Loucy (cell line): ENCODE measurements around the gene ZNF474.

Source experiments
- H2AFZ ChIP-seq: fragments of 200-600 bp; sonication (generic); 2 replicates; pipeline ENCODE4 v1.6.0; 2016; ENCODE audit warnings: antibody characterized with exemption, mild to moderate bottlenecking, low read length, moderate library complexity
- H3F3A ChIP-seq: fragments of 200-600 bp; 2 replicates; pipeline ENCODE4 v1.6.0; 2016; ENCODE audit warnings: antibody characterized with exemption, low read depth, mild to moderate bottlenecking
- H3K27me3 ChIP-seq: fragments of 200-600 bp; sonication (generic); 2 replicates; pipeline ENCODE4 v1.6.1; 2014; ENCODE audit warnings: low read length, mild to moderate bottlenecking; ENCODE audit not compliant: insufficient read depth, poor library complexity, severe bottlenecking
- H3K36me3 ChIP-seq: fragments of 200-600 bp; sonication (generic); 2 replicates; pipeline ENCODE4 v1.6.1; 2016; ENCODE audit warnings: low read length; ENCODE audit not compliant: insufficient read depth
- H3K4me1 ChIP-seq: fragments of 200-600 bp; sonication (generic); 2 replicates; pipeline ENCODE4 v1.5.1; 2014; ENCODE audit warnings: low read length, mild to moderate bottlenecking; ENCODE audit not compliant: insufficient read depth, poor library complexity, severe bottlenecking
- H3K4me2 ChIP-seq: fragments of 200-600 bp; sonication (generic); 2 replicates; pipeline ENCODE4 v1.6.0; 2014; ENCODE audit warnings: antibody characterized with exemption, low read length, low read depth, mild to moderate bottlenecking; ENCODE audit not compliant: poor library complexity, severe bottlenecking
- H3K4me3 ChIP-seq: fragments of 200-600 bp; sonication (generic); 2 replicates; pipeline ENCODE4 v1.5.1; 2014; ENCODE audit warnings: low read length, mild to moderate bottlenecking, mixed read lengths; ENCODE audit not compliant: poor library complexity, severe bottlenecking
- H3K79me2 ChIP-seq: fragments of 200-600 bp; sonication (generic); 2 replicates; pipeline ENCODE4 v1.6.1; 2014; ENCODE audit warnings: low read length; ENCODE audit not compliant: insufficient read depth
- H3K9ac ChIP-seq: fragments of 200-600 bp; sonication (generic); 2 replicates; pipeline ENCODE4 v1.6.0; 2014; ENCODE audit warnings: mild to moderate bottlenecking, low read depth, low read length, moderate library complexity; ENCODE audit not compliant: poor library complexity, severe bottlenecking
- H3K9me2 ChIP-seq: fragments of 200-600 bp; sonication (generic); replicated peaks from 2 replicates; pipeline ENCODE4 v1.6.1; 2016; ENCODE audit warnings: low read depth, low read length, mixed read lengths
- H3K9me3 ChIP-seq: fragments of 200-600 bp; sonication (generic); 2 replicates; pipeline ENCODE4 v1.6.1; 2014; ENCODE audit warnings: mild to moderate bottlenecking, antibody characterized with exemption, low read length, low read depth; ENCODE audit not compliant: insufficient read depth
- H4K20me1 ChIP-seq: fragments of 200-600 bp; sonication (generic); 2 replicates; pipeline ENCODE4 v1.6.0; 2014; ENCODE audit warnings: antibody characterized with exemption, low read length, mild to moderate bottlenecking; ENCODE audit not compliant: insufficient read depth, poor library complexity, severe bottlenecking
- EZH2phosphoT487 ChIP-seq: fragments of 200-600 bp; IDR thresholded peaks from 2 replicates; pipeline ENCODE4 v1.6.1; 2018; ENCODE audit warnings: antibody characterized with exemption, mild to moderate bottlenecking, moderate library complexity, borderline replicate concordance
- TF ChIP-seq, protein P1 (sequence below): fragments of 200-600 bp; sonication (generic); conservative IDR thresholded peaks from 2 replicates; pipeline ENCODE4 v1.5.1; 2014; ENCODE audit warnings: mild to moderate bottlenecking, antibody characterized with exemption, low read length

The ZNF474 gene

GRCh38 chr5:122180146-122180712, 50.9 kb downstream of the ZNF474 start:
- Histone ChIP-seq H3K36me3 (no peaks in the 10 kb centered on the region), H3K79me2 (no peaks in the 10 kb centered on the region), H3K9me2 (no peaks in the 10 kb centered on the region), H3F3A (no peaks in the 10 kb centered on the region), H3K9me3 (no peaks in the 10 kb centered on the region), H3K4me3 (no peak overlapping the region), H2AFZ (no peak overlapping the region), H3K4me1 (no peaks in the 10 kb centered on the region), H3K27me3 (no peaks in the 10 kb centered on the region), H4K20me1 (no peaks in the 10 kb centered on the region), H3K4me2 (no peak overlapping the region), H3K9ac (no peak overlapping the region)
- no peak for TF ChIP-seq EZH2phosphoT487
- TF ChIP-seq, protein P1, sequence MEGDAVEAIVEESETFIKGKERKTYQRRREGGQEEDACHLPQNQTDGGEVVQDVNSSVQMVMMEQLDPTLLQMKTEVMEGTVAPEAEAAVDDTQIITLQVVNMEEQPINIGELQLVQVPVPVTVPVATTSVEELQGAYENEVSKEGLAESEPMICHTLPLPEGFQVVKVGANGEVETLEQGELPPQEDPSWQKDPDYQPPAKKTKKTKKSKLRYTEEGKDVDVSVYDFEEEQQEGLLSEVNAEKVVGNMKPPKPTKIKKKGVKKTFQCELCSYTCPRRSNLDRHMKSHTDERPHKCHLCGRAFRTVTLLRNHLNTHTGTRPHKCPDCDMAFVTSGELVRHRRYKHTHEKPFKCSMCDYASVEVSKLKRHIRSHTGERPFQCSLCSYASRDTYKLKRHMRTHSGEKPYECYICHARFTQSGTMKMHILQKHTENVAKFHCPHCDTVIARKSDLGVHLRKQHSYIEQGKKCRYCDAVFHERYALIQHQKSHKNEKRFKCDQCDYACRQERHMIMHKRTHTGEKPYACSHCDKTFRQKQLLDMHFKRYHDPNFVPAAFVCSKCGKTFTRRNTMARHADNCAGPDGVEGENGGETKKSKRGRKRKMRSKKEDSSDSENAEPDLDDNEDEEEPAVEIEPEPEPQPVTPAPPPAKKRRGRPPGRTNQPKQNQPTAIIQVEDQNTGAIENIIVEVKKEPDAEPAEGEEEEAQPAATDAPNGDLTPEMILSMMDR: no peak

GRCh38 chr5:122180863-122181548, 51.7 kb downstream of the ZNF474 start:
- Histone ChIP-seq H3K4me2 (no peak overlapping the region), H3F3A (no peaks in the 10 kb centered on the region), H3K27me3 (no peaks in the 10 kb centered on the region), H2AFZ (no peak overlapping the region), H4K20me1 (no peaks in the 10 kb centered on the region), H3K36me3 (no peaks in the 10 kb centered on the region), H3K9me2 (no peaks in the 10 kb centered on the region), H3K4me3 (no peak overlapping the region), H3K4me1 (no peaks in the 10 kb centered on the region), H3K79me2 (no peaks in the 10 kb centered on the region), H3K9ac (no peak overlapping the region), H3K9me3 (no peaks in the 10 kb centered on the region)
- TF ChIP-seq EZH2phosphoT487: no peak
- TF ChIP-seq, protein P1: no peak

- no peaks in the 10 kb centered on the region for H3F3A ChIP-seq
- H3K9me2 ChIP-seq: no peaks in the 10 kb centered on the region
- no peaks in the 10 kb centered on the region for H4K20me1 ChIP-seq
- H3K4me2 ChIP-seq: no peak overlapping the region
- no peaks in the 10 kb centered on the region for H3K27me3 ChIP-seq
- no peaks in the 10 kb centered on the region for H3K9me3 ChIP-seq
- TF ChIP-seq, protein P1: no peak
- no peak for TF ChIP-seq EZH2phosphoT487
- no peak overlapping the region for H2AFZ ChIP-seq
- H3K36me3 ChIP-seq: no peaks in the 10 kb centered on the region
- H3K4me3 ChIP-seq: no peak overlapping the region
- no peaks in the 10 kb centered on the region for H3K79me2 ChIP-seq
- H3K9ac ChIP-seq: no peak overlapping the region
- H3K4me1 ChIP-seq: no peaks in the 10 kb centered on the region
Measured at GRCh38 chr5:122181863-122182262, 52.5 kb downstream of the ZNF474 start.
